GM21367 (cell line): Measurements from ENCODE around the gene NLGN1.

Experiments used
- ATAC-seq: cut with Tn5 transposase; IDR thresholded peaks from one replicate; pipeline ENCODE4 v1.9.1; 2021; ENCODE audit not compliant: unreplicated experiment

The NLGN1 gene

GRCh38 chr3:173825730-173826129 lies 428.2 kb downstream of the NLGN1 start:
- no peak for ATAC-seq

GRCh38 chr3:173826416-173826815 lies 428.9 kb downstream of the NLGN1 start:
- no peak for ATAC-seq

- no peak for ATAC-seq
Measured at GRCh38 chr3:173826901-173827609, 429.5 kb downstream of the NLGN1 start.

GRCh38 chr3:173838644-173839043 lies 441.1 kb downstream of the NLGN1 start:
- ATAC-seq: no peak

- no peak for ATAC-seq
Measured at GRCh38 chr3:173839859-173840258, 442.3 kb downstream of the NLGN1 start.

GRCh38 chr3:173841334-173841733 lies 443.8 kb downstream of the NLGN1 start:
- no peak for ATAC-seq

- ATAC-seq: no peak
Measured at GRCh38 chr3:173843060-173843459, 445.5 kb downstream of the NLGN1 start.

- ATAC-seq: no peak
Measured at GRCh38 chr3:173846584-173846983, 449.0 kb downstream of the NLGN1 start.

GRCh38 chr3:173849489-173849888 lies 451.9 kb downstream of the NLGN1 start:
- no peak for ATAC-seq

- no peak for ATAC-seq
Measured at GRCh38 chr3:173857154-173857553, 459.6 kb downstream of the NLGN1 start.

GRCh38 chr3:173862701-173863100 lies 465.2 kb downstream of the NLGN1 start:
- no peak for ATAC-seq

GRCh38 chr3:173863551-173863950 lies 466.0 kb downstream of the NLGN1 start:
- ATAC-seq: no peak

GRCh38 chr3:173865900-173866498 lies 468.5 kb downstream of the NLGN1 start:
- no peak for ATAC-seq

- no peak for ATAC-seq
Measured at GRCh38 chr3:173869766-173870165, 472.2 kb downstream of the NLGN1 start.

- ATAC-seq: no peak
Measured at GRCh38 chr3:173870976-173871375, 473.4 kb downstream of the NLGN1 start.

- ATAC-seq: no peak
Measured at GRCh38 chr3:173875790-173876189, 478.2 kb downstream of the NLGN1 start.

GRCh38 chr3:173876476-173876875 lies 478.9 kb downstream of the NLGN1 start:
- ATAC-seq: no peak

- ATAC-seq: no peak
Measured at GRCh38 chr3:173887888-173888287, 490.3 kb downstream of the NLGN1 start.

GRCh38 chr3:173889596-173889995 lies 492.1 kb downstream of the NLGN1 start:
- ATAC-seq: no peak

- no peak for ATAC-seq
Measured at GRCh38 chr3:173890091-173890490, 492.5 kb downstream of the NLGN1 start.

- no peak for ATAC-seq
Measured at GRCh38 chr3:173891272-173892100, 493.9 kb downstream of the NLGN1 start.

- ATAC-seq: no peak
Measured at GRCh38 chr3:173892547-173892946, 495.0 kb downstream of the NLGN1 start.
